Mucosa of descending colon (tissue), 3 donors: Measurements from ENCODE around the gene TUBA8. TPM values are rescaled to one million over a fixed set of nuclear protein-coding genes. Genes with fewer than 3 reads are reported as not detected.

Source experiments
- ATAC-seq: fragments of 200-7000 bp; cut with Tn5 transposase; one replicate; pipeline ENCODE4 v1.9.1; 2020; ENCODE audit warnings: mild to moderate bottlenecking, moderate library complexity
- DNase-seq, 3 donors: peaks; one replicate each; pipeline ENCODE4 v3.0.0-alpha.2; 2020
- H3K36me3 ChIP-seq: fragments of 200-600 bp; one replicate; pipeline ENCODE4 v1.8.0; 2021; ENCODE audit warnings: low read depth, mild to moderate bottlenecking
- H3K4me1 ChIP-seq: fragments of 200-600 bp; one replicate; pipeline ENCODE4 v1.8.0; 2021; ENCODE audit warnings: low read depth, mild to moderate bottlenecking
- H3K4me3 ChIP-seq: fragments of 200-600 bp; one replicate; pipeline ENCODE4 v1.8.0; 2021; ENCODE audit warnings: mild to moderate bottlenecking
- H3K9me3 ChIP-seq: fragments of 200-600 bp; one replicate; pipeline ENCODE4 v1.8.0; 2021; ENCODE audit warnings: mild to moderate bottlenecking
- CTCF ChIP-seq: fragments of 200-600 bp; IDR thresholded peaks from one replicate; pipeline ENCODE4 v1.8.0; 2022; ENCODE audit warnings: antibody characterized with exemption, mild to moderate bottlenecking
- intact Hi-C, 2 donors: fragments of 100-400 bp; cut with DNase I in 1 of 2; cut with micrococcal nuclease in 1 of 2; formaldehyde crosslinking; loops; one replicate each; pipeline versions ENCODE4 v1.11.0 to v1.11.1; 2022; cut with DNase I, micrococcal nuclease
- total RNA-seq, 3 donors: library from RNA; stranded (reverse); fragmentation: NEBNext Ultra II Directional in 2 of 3; extraction: Animal tissue kit (Norgen Biotek cat#: 25700) in 2 of 3; gene quantifications; one replicate each; pipeline versions ENCODE4 v1.2.1 to v1.2.4, GENCODE V29; 2021 to 2023
- donor health status: DM: no; HTN: no; CAD: no; lungs with moderate emphysema.
- donor health status: DM: no; HTN: no; CAD: no.
- donor health status: DM: no; HTN: yes; CAD: no.

Gene TUBA8
- total RNA-seq, 3 donors from 2014 or later, result 2.7 to 4.7 (median 3.3) TPM

DNA sequence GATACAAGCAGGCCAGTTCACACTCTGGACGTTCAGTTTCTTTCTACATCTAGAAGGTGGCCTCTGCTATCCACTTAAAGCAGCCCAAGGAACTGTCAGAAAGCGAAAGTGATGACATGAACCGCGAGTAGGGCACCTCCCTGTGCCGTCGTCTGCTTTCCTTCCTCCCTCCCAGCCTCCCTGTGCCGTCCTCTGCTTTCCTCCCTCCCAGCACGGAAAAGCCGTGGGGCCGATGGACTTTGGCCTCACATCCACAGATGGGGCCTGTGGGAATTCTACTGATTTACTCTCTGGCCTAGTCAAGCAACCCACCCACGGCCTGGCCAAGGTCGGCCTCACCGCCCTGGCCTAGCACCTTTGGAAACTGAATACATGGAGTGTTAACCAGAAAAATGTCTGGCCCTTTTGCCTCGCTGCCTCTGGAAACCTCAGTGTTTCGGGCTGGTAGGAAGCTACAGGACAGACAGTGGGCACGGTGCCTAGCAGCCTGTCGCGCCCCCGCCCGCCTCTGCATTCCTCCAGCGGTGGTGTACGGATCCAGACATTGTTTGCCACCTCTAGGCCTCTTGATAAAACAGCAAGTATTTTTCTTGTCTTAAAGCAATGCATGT lies 18.6 kb upstream of the TUBA8 start:
- peak; percentile 84 to 90 (median 87) for DNase-seq
- H3K4me1 ChIP-seq, result peaks cover 21% of the 10 kb centered on the region
- no peaks in the 10 kb centered on the region for H3K9me3 ChIP-seq
- ATAC-seq, result peak; percentile 90
- TF ChIP-seq CTCF, result no peak
- H3K36me3 ChIP-seq, result no peaks in the 10 kb centered on the region
- H3K4me3 ChIP-seq, result no peak overlapping the region
- intact Hi-C loops, result no loop called here

DNA sequence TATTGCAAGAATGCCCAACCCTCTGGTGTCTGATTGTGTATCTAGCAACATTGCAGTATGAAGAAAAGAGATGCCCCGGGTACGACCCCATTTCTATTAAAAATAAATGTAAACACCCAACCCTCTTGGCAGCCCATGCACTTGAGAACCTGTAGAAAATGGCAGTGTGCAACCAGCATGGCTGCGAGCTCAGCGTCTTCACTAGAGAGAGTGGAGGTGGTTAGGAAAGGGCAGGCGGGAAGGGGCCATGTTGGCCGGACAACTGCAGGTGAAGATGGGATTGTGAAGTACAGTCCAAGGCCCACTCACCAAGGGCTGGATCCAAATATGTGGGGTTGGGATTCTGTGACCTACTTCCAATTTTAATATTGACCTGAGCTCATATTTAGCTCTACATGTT lies 16.9 kb upstream of the TUBA8 start:
- no peak overlapping the region for H3K4me3 ChIP-seq
- no peaks in the 10 kb centered on the region for H3K36me3 ChIP-seq
- DNase-seq, result no peak
- peaks cover 16% of the 10 kb centered on the region for H3K4me1 ChIP-seq
- TF ChIP-seq CTCF, result no peak
- intact Hi-C loops, result no loop called here
- no peak for ATAC-seq
- H3K9me3 ChIP-seq, result no peaks in the 10 kb centered on the region

DNA sequence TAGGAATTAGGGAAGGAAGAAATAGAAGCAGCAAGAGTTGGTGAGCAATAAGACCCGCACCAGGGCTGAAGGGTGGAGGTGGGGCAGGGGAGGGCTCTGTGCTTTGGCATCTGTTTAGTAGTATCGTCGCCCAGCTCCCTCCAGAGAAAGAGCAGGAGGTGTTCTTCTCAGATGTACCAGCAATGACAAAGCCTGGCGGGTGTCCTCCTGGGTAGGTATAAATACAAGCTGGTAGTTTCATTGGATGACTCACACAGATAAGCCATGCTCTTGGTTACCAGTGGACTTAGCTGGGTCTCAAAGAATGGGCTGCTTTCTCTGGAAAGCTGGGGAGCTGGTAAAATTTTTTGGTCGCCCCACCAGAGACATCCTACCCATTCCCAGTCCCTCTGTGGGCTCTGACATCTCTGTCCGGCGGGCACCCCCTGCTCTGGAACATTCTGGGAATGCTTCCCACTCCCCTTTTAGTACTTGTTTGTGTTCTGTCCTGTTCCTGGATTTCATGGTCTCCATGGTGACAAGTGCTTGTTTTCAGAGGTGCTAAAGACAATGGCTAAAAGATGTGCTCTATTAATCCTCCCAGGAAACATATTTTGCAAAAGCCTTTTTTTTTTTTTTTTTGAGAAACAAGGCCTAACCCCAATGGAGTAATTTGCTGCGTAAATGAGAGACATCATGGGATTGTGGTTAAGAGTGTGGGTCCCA lies 15.4 kb upstream of the TUBA8 start:
- H3K36me3 ChIP-seq, result no peaks in the 10 kb centered on the region
- no peak for DNase-seq
- H3K4me1 ChIP-seq, result peaks cover 16% of the 10 kb centered on the region
- no peak overlapping the region for H3K4me3 ChIP-seq
- ATAC-seq, result peak; percentile 21
- no peaks in the 10 kb centered on the region for H3K9me3 ChIP-seq
- TF ChIP-seq CTCF, result no peak
- intact Hi-C loops, result no loop called here

GRCh38 chr22:18096823-18097222 lies 13.8 kb upstream of the TUBA8 start:
- DNase-seq, result no peak
- no peak for ATAC-seq

GRCh38 chr22:18100781-18101180 lies 9.8 kb upstream of the TUBA8 start:
- TF ChIP-seq CTCF, result no peak
- H3K4me1 ChIP-seq, result no peaks in the 10 kb centered on the region
- no peak overlapping the region for H3K4me3 ChIP-seq
- ATAC-seq, result no peak
- intact Hi-C loops, result no loop called here
- H3K9me3 ChIP-seq, result no peaks in the 10 kb centered on the region
- DNase-seq, result no peak
- no peaks in the 10 kb centered on the region for H3K36me3 ChIP-seq

More at GRCh38 chr22:18096823-18097222, 13.8 kb upstream of the TUBA8 start:
- no peak overlapping the region for H3K4me3 ChIP-seq
- intact Hi-C loops, result no loop called here
- no peaks in the 10 kb centered on the region for H3K9me3 ChIP-seq
- TF ChIP-seq CTCF, result no peak
- peaks cover 5% of the 10 kb centered on the region for H3K4me1 ChIP-seq
- H3K36me3 ChIP-seq, result no peaks in the 10 kb centered on the region
